K562 (cell line): ENCODE results near the gene LRP1. TPM values are rescaled to one million over a fixed set of nuclear protein-coding genes. Genes with fewer than 3 reads are reported as not detected.

Experiments used
- ATAC-seq: fragments of 200-7000 bp; cut with Tn5 transposase; 3 replicates; pipeline ENCODE4 v1.9.1; 2020; ENCODE audit warnings: moderate library complexity
- BruUV-seq: library from RNA; stranded (reverse); fragments of 400-500 nt; replicated peaks from 2 replicates; lab custom pipeline; 2021; lab: Mats Ljungman, UMichigan
- CTCF ChIA-PET: fragments of 300-600 bp; formaldehyde crosslinking; extraction: SDS; loops from one replicate; lab custom pipeline; 2021; ENCODE audit warnings: low intra/inter-chr PET ratio; lab: Yijun Ruan, JAX
- POLR2A ChIA-PET: fragments of 300-600, 350-650 bp; sonication (Branson Sonifier 250); formaldehyde crosslinking; extraction: SDS; loops from one replicate; lab custom pipeline; 2021; ENCODE audit warnings: antibody characterized with exemption, inconsistent platforms; lab: Yijun Ruan, JAX
- DNase-seq, 4 experiments: peaks; one replicate each; pipeline versions ENCODE4 v3.0.0 to v3.0.0-alpha.2; 2011 to 2018; ENCODE audit warnings: low spot score in 3 of 4, mixed read lengths in 3 of 4; ENCODE audit errors: extremely low read depth in 1 of 4
- FAIRE-seq: peaks from 2 replicates; lab custom pipeline; 2011; peaks lifted over from hg19 to GRCh38; lab: Jason Lieb, UNC
- H2AFZ ChIP-seq: 2 replicates; pipeline ENCODE4 v1.6.0; 2011; ENCODE audit warnings: low read depth, low read length, control low read depth, inconsistent platforms
- H3K27ac ChIP-seq: fragments of 200-600 bp; 3 replicates; pipeline ENCODE4 v1.8.0; 2011; ENCODE audit warnings: low read depth, mild to moderate bottlenecking, control low read depth, inconsistent platforms, low read length, moderate library complexity, mixed read lengths; ENCODE audit errors: extremely low read depth
- H3K27me3 ChIP-seq, 2 experiments: fragments of 300-600 bp in 1 of 2; 2 replicates in 1 of 2; 3 replicates in 1 of 2; pipeline versions ENCODE4 v1.6.0 to v1.8.0; 2011; ENCODE audit warnings: inconsistent platforms in 2 of 2, low read length in 2 of 2, mild to moderate bottlenecking in 1 of 2, mixed read lengths in 1 of 2, moderate library complexity in 1 of 2; ENCODE audit not compliant: control insufficient read depth in 2 of 2, insufficient read depth in 2 of 2
- H3K36me3 ChIP-seq: fragments of 300-600 bp; 3 replicates; pipeline ENCODE4 v1.8.0; 2011; ENCODE audit warnings: mild to moderate bottlenecking, low read length, inconsistent platforms; ENCODE audit not compliant: control insufficient read depth, insufficient read depth
- H3K4me1 ChIP-seq, 2 experiments: fragments of 200-600 bp in 1 of 2; replicated peaks in 1 of 2; 2 replicates in 1 of 2; 3 replicates in 1 of 2; pipeline versions ENCODE4 v1.5.1 to v1.8.0; 2011; ENCODE audit warnings: inconsistent platforms in 2 of 2, low read length in 2 of 2, mild to moderate bottlenecking in 1 of 2, mixed read lengths in 1 of 2, moderate library complexity in 1 of 2; ENCODE audit not compliant: control insufficient read depth in 2 of 2, insufficient read depth in 2 of 2
- H3K4me2 ChIP-seq: 2 replicates; pipeline ENCODE4 v1.6.1; 2011; ENCODE audit warnings: low read length, control low read depth, inconsistent platforms, mixed read lengths; ENCODE audit not compliant: insufficient read depth
- H3K4me3 ChIP-seq: fragments of 200-600 bp; sonication (generic), shearing (Covaris generic); 2 replicates; pipeline ENCODE4 v1.5.1; 2016; ENCODE audit warnings: control low read depth, inconsistent platforms
- H3K79me2 ChIP-seq: fragments of 200-600 bp; 3 replicates; pipeline ENCODE4 v1.8.0; 2011; ENCODE audit warnings: low read length, inconsistent platforms; ENCODE audit not compliant: control insufficient read depth, insufficient read depth
- H3K9ac ChIP-seq, 2 experiments: 2 replicates each; pipeline versions ENCODE4 v1.6.0 to v1.6.1; 2011; ENCODE audit warnings: low read depth in 2 of 2, low read length in 2 of 2, control low read depth in 1 of 2, inconsistent platforms in 1 of 2, mild to moderate bottlenecking in 1 of 2, mixed read lengths in 1 of 2; ENCODE audit not compliant: insufficient read depth in 1 of 2
- H3K9me1 ChIP-seq: one replicate; pipeline ENCODE4 v1.6.0; 2011; ENCODE audit warnings: inconsistent platforms, mild to moderate bottlenecking, low read length, moderate library complexity; ENCODE audit not compliant: control insufficient read depth, insufficient read depth
- H3K9me3 ChIP-seq: replicated peaks from 2 replicates; pipeline ENCODE4 v1.5.1; 2011; ENCODE audit warnings: low read depth, low read length, inconsistent platforms; ENCODE audit not compliant: control insufficient read depth, insufficient read depth
- H4K20me1 ChIP-seq: replicated peaks from 2 replicates; pipeline ENCODE4 v1.6.1; 2011; ENCODE audit warnings: low read length, inconsistent platforms, mixed read lengths; ENCODE audit not compliant: control insufficient read depth, insufficient read depth
- FUS ChIP-seq: fragments of 200-400 bp; formaldehyde crosslinking; optimal IDR thresholded peaks from 2 replicates; pipeline ENCODE3; 2017; ENCODE audit warnings: low read depth, low read length
- HEY1 ChIP-seq: fragments of 250-450 bp; sonication (Bioruptor Pico); IDR thresholded peaks from 2 replicates; pipeline ENCODE4 v1.5.0; 2020; ENCODE audit warnings: mild to moderate bottlenecking, moderate library complexity, borderline replicate concordance
- JUNB ChIP-seq: fragments of 450-650 bp; formaldehyde crosslinking; conservative IDR thresholded peaks from 2 replicates; pipeline ENCODE4 v1.4.0; 2020; ENCODE audit warnings: mild to moderate bottlenecking
- KAT2B ChIP-seq: IDR thresholded peaks from one replicate; pipeline ENCODE4 v1.6.1; 2012; ENCODE audit warnings: low read depth, mild to moderate bottlenecking, control low read depth, inconsistent platforms, low read length, moderate library complexity
- MED1 ChIP-seq: sonication (generic); formaldehyde crosslinking; IDR thresholded peaks from 2 replicates; pipeline ENCODE4 v1.8.1; 2023; ENCODE audit warnings: missing genetic modification reagents, borderline replicate concordance
- NCOR1 ChIP-seq: fragments of 450-650 bp; IDR thresholded peaks from 2 replicates; pipeline ENCODE4 v1.6.1; 2016; ENCODE audit warnings: mild to moderate bottlenecking, moderate library complexity
- PPARD ChIP-seq: fragments of 250-450 bp; sonication (Bioruptor Pico); IDR thresholded peaks from 2 replicates; pipeline ENCODE4 v1.8.0; 2022; ENCODE audit warnings: inconsistent platforms, mild to moderate bottlenecking, moderate library complexity
- SMAD4 ChIP-seq: fragments of 250-450 bp; sonication (Bioruptor Pico); conservative IDR thresholded peaks from 2 replicates; pipeline ENCODE4 v1.8.0; 2021; ENCODE audit warnings: inconsistent platforms, mild to moderate bottlenecking, moderate library complexity
- ZNF274 ChIP-seq: IDR thresholded peaks from 2 replicates; pipeline ENCODE4 v1.6.1; 2011; ENCODE audit warnings: low read depth, mild to moderate bottlenecking, low read length, moderate library complexity, borderline replicate concordance
- WGBS: fragments of 100-300 bp; shearing (Covaris generic); methylation state at CpG from one replicate; pipeline ENCODE4 v1.1.6; 2016; ENCODE audit warnings: low coverage, mixed read lengths; ENCODE audit not compliant: insufficient coverage; ENCODE audit errors: missing lambda C conversion rate; 5-methylcytosine and 5-hydroxymethylcytosine counted together
- in situ Hi-C: fragments of 300-500 bp; cut with MboI; formaldehyde crosslinking; loops from 4 replicates; pipeline ENCODE4 v1.15.0; 2018; ENCODE audit warnings: inconsistent platforms, mixed read lengths
- intact Hi-C: fragments of 100-400 bp; cut with micrococcal nuclease; formaldehyde crosslinking; loops from 2 replicates; pipeline ENCODE4 v1.14.2; 2022
- polyA plus RNA-seq, 8 experiments: library from polyadenylated mRNA; depleted of rRNA in 4 of 8; stranded (reverse) in 5 of 8; unstranded in 3 of 8; fragments of >200 nt; fragmentation: Nextera tagmentation in 2 of 8; fragmentation: Illumina TruSeq in 1 of 8; extraction: Ambion mirVana in 2 of 8; extraction: Trizol in 1 of 8; gene quantifications; 2 replicates each; pipeline versions ENCODE4 v1.2.1 to v1.2.3, GENCODE V29; 2011 to 2014; ENCODE audit warnings: inconsistent platforms in 1 of 8, missing spikeins in 1 of 8
- total RNA-seq, 7 experiments: library from RNA; depleted of rRNA in 6 of 7; stranded (reverse); fragments of >200 nt in 6 of 7; fragmentation: Illumina TruSeq in 2 of 7; extraction: Trizol in 2 of 7; gene quantifications; 2 replicates each; pipeline versions ENCODE4 v1.2.1 to v1.2.3, GENCODE V29; 2011 to 2021; ENCODE audit warnings: low replicate concordance in 1 of 7
- TF ChIP-seq, protein P1 (sequence below), 2 experiments: fragments of 450-650 bp; conservative IDR thresholded peaks; 2 replicates each; pipeline ENCODE4 v1.6.1; 2017; ENCODE audit warnings: mild to moderate bottlenecking in 2 of 2, moderate library complexity in 2 of 2
- TF ChIP-seq, protein P2 (sequence below): fragments of 450-650 bp; formaldehyde crosslinking; conservative IDR thresholded peaks from 2 replicates; pipeline ENCODE4 v1.4.0; 2022; ENCODE audit warnings: mild to moderate bottlenecking, missing genetic modification characterization
- TF ChIP-seq, protein P3 (sequence below): fragments of 250-450 bp; sonication (Bioruptor Pico); IDR thresholded peaks from 2 replicates; pipeline ENCODE4 v1.4.0; 2020; ENCODE audit warnings: mild to moderate bottlenecking, moderate library complexity

The LRP1 gene
- total and polyA plus RNA-seq, 9 of the 15 experiments (the other 6 are each of a cell fraction or from before 2014, with no cell fraction given), result 0.04 to 0.64 (median 0.19) TPM; not detected in 2

DNA sequence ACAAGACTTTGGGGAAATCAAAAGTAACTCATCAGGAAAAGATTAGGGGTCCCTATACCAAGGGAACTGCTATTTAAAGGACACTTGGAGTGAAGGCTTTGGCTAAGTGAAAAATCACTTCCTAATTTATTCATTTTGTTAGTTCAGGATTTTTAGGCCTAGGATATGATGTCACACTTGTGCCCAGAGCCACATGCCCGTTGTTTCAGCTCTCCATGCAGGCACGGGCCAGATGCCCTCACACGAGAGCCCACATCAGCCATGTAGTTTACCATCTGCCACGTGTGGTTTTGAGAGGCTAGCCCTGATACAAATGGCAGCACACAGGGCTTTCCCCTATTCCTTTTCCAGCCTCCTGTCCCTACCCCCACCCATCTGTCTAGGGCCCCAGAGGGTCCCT lies 31.0 kb downstream of the LRP1 start (continued):
- no peak for TF ChIP-seq SMAD4 (CRISPR knock-in tag)
- no peak for TF ChIP-seq JUNB
- no peak for TF ChIP-seq MED1 (CRISPR knock-in tag)
- no peak for TF ChIP-seq HEY1 (CRISPR knock-in tag)

DNA sequence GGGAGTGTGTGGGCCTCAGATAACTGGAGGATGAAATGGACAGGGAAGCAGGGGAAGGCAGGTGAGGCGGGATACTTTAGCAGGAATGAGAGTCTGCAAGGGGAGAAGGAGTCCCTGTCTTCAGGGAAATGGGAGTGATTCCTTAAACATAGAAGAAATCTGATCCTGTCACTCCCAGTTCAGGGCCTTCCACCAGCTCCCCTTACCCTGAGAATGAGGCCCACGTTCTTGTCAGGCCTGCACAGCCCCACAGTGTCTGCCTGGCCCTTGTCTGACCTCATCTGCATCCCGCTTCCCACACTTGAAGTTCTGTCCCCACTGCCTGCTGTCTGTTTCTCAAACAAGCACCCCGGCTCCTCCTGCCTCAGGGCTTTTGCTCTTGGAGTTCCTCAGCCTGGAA lies 31.8 kb downstream of the LRP1 start:
- in situ Hi-C loops, result no loop called here
- 8% methylated on average over 4 of the region's 4 CpGs for WGBS
- no peak for ATAC-seq
- no TSS peak for BruUV-seq
- H3K36me3 ChIP-seq, result no peaks in the 10 kb centered on the region
- intact Hi-C loops, result no loop called here
- no peak overlapping the region for H3K4me3 ChIP-seq
- H3K9me1 ChIP-seq, result no peaks in the 10 kb centered on the region
- TF ChIP-seq KAT2B, result no peak
- TF ChIP-seq FUS, result no peak
- TF ChIP-seq, protein P1, sequence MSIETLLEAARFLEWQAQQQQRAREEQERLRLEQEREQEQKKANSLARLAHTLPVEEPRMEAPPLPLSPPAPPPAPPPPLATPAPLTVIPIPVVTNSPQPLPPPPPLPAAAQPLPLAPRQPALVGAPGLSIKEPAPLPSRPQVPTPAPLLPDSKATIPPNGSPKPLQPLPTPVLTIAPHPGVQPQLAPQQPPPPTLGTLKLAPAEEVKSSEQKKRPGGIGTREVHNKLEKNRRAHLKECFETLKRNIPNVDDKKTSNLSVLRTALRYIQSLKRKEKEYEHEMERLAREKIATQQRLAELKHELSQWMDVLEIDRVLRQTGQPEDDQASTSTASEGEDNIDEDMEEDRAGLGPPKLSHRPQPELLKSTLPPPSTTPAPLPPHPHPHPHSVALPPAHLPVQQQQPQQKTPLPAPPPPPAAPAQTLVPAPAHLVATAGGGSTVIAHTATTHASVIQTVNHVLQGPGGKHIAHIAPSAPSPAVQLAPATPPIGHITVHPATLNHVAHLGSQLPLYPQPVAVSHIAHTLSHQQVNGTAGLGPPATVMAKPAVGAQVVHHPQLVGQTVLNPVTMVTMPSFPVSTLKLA (conservative IDR thresholded peaks at IDR 0.05), result no peak
- no peak for TF ChIP-seq NCOR1
- TF ChIP-seq, protein P2, sequence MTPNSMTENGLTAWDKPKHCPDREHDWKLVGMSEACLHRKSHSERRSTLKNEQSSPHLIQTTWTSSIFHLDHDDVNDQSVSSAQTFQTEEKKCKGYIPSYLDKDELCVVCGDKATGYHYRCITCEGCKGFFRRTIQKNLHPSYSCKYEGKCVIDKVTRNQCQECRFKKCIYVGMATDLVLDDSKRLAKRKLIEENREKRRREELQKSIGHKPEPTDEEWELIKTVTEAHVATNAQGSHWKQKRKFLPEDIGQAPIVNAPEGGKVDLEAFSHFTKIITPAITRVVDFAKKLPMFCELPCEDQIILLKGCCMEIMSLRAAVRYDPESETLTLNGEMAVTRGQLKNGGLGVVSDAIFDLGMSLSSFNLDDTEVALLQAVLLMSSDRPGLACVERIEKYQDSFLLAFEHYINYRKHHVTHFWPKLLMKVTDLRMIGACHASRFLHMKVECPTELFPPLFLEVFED (CRISPR knock-in tag), result no peak
- no peak for TF ChIP-seq PPARD (CRISPR knock-in tag)
- no peak for TF ChIP-seq ZNF274
- TF ChIP-seq, protein P3, sequence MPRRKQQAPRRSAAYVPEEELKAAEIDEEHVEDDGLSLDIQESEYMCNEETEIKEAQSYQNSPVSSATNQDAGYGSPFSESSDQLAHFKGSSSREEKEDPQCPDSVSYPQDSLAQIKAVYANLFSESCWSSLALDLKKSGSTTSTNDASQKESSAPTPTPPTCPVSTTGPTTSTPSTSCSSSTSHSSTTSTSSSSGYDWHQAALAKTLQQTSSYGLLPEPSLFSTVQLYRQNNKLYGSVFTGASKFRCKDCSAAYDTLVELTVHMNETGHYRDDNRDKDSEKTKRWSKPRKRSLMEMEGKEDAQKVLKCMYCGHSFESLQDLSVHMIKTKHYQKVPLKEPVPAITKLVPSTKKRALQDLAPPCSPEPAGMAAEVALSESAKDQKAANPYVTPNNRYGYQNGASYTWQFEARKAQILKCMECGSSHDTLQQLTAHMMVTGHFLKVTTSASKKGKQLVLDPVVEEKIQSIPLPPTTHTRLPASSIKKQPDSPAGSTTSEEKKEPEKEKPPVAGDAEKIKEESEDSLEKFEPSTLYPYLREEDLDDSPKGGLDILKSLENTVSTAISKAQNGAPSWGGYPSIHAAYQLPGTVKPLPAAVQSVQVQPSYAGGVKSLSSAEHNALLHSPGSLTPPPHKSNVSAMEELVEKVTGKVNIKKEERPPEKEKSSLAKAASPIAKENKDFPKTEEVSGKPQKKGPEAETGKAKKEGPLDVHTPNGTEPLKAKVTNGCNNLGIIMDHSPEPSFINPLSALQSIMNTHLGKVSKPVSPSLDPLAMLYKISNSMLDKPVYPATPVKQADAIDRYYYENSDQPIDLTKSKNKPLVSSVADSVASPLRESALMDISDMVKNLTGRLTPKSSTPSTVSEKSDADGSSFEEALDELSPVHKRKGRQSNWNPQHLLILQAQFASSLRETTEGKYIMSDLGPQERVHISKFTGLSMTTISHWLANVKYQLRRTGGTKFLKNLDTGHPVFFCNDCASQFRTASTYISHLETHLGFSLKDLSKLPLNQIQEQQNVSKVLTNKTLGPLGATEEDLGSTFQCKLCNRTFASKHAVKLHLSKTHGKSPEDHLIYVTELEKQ (CRISPR knock-in tag), result no peak
- TF ChIP-seq, all 486 proteins: peak for 0
- DNase-seq (no peak), FAIRE-seq (no peak)
- ChIA-PET POLR2A (interaction anchor here (0.6 to 1.3 kb wide), 3 partner anchors 8 to 68 kb away, joined by 3 to 4 read pairs (median 3); no protein-coding TSS in a partner anchor), CTCF (no interaction called here)
- Histone ChIP-seq H3K79me2 (no peaks in the 10 kb centered on the region), H3K4me2 (no peak overlapping the region), H3K9me3 (no peaks in the 10 kb centered on the region), H3K27ac (no peak overlapping the region), H3K27me3 (peaks cover 42 to 66% of the 10 kb centered on the region in 2 experiments), H3K4me1 (peaks cover 3 to 7% of the 10 kb centered on the region in 2 experiments; a peak in 4 of 5 replicates), H3K9ac (no peak overlapping the region), H4K20me1 (no peaks in the 10 kb centered on the region), H2AFZ (no peak overlapping the region)
